PC-3 (cell line): ENCODE results near the gene ARL4A. TPM values are rescaled to one million over a fixed set of nuclear protein-coding genes. Genes with fewer than 3 reads are reported as not detected.
A peak's percentile ranks its signal among the peaks of the same experiment; 100 is the strongest.

Experiments used
- ATAC-seq: fragments of 200-7000 bp; cut with Tn5 transposase; 2 replicates; pipeline ENCODE4 v1.9.1; 2020; ENCODE audit warnings: mild to moderate bottlenecking, moderate library complexity
- BruUV-seq: library from RNA; stranded (reverse); fragments of 400-500 nt; replicated peaks from 2 replicates; lab custom pipeline; 2021; lab: Mats Ljungman, UMichigan
- CTCF ChIA-PET: fragments of 300-600 bp; sonication (Branson Sonifier 250); formaldehyde crosslinking; loops from one replicate; lab custom pipeline; 2022; ENCODE audit warnings: antibody characterized with exemption; lab: Charles Lee
- POLR2A ChIA-PET: fragments of 300-600 bp; sonication (Branson Sonifier 250); formaldehyde crosslinking; loops from one replicate; lab custom pipeline; 2022; ENCODE audit warnings: antibody characterized with exemption; ENCODE audit not compliant: unreplicated experiment; lab: Charles Lee
- DNase-seq: peaks from one replicate; pipeline ENCODE4 v3.0.0-alpha.2; 2015
- H2AFZ ChIP-seq: fragments of 300-600 bp; sonication (generic); 2 replicates; pipeline ENCODE4 v1.6.0; 2016; ENCODE audit warnings: antibody characterized with exemption, low read length
- H3F3A ChIP-seq: fragments of 300-600 bp; sonication (generic); one replicate; pipeline ENCODE4 v1.6.0; 2017; ENCODE audit warnings: antibody characterized with exemption, low read length, control low read depth, mild to moderate bottlenecking; ENCODE audit not compliant: unreplicated experiment
- H3K27ac ChIP-seq: fragments of 300-600 bp; sonication (generic); 2 replicates; pipeline ENCODE4 v1.5.1; 2016; ENCODE audit warnings: mild to moderate bottlenecking, low read length
- H3K27me3 ChIP-seq: fragments of 300-600 bp; sonication (generic); 2 replicates; pipeline ENCODE4 v1.6.1; 2016; ENCODE audit warnings: low read length, mixed read lengths
- H3K36me3 ChIP-seq: fragments of 300-600 bp; sonication (generic); 2 replicates; pipeline ENCODE4 v1.6.1; 2016; ENCODE audit warnings: low read depth, mixed run types, low read length, mixed read lengths
- H3K4me1 ChIP-seq: fragments of 300-600 bp; sonication (generic); 2 replicates; pipeline ENCODE4 v1.5.1; 2016; ENCODE audit warnings: low read length; ENCODE audit not compliant: insufficient read depth
- H3K4me2 ChIP-seq: fragments of 300-600 bp; sonication (generic); 2 replicates; pipeline ENCODE4 v1.6.0; 2016; ENCODE audit warnings: low read length
- H3K4me3 ChIP-seq: fragments of 300-600 bp; sonication (generic); 2 replicates; pipeline ENCODE4 v1.5.1; 2016; ENCODE audit warnings: mild to moderate bottlenecking, low read length, mixed read lengths
- H3K79me2 ChIP-seq: fragments of 300-600 bp; sonication (generic); 2 replicates; pipeline ENCODE4 v1.6.1; 2017; ENCODE audit warnings: low read length, mixed read lengths
- H3K9ac ChIP-seq: fragments of 300-600 bp; sonication (generic); 2 replicates; pipeline ENCODE4 v1.6.0; 2016; ENCODE audit warnings: mild to moderate bottlenecking, low read length
- H3K9me2 ChIP-seq: fragments of 300-600 bp; sonication (generic); replicated peaks from 2 replicates; pipeline ENCODE4 v1.6.1; 2016; ENCODE audit warnings: mixed run types, low read length, mixed read lengths
- H3K9me3 ChIP-seq: fragments of 300-600 bp; sonication (generic); 2 replicates; pipeline ENCODE4 v1.6.1; 2016; ENCODE audit warnings: low read length, mixed read lengths
- H4K20me1 ChIP-seq: fragments of 300-600 bp; sonication (generic); 2 replicates; pipeline ENCODE4 v1.6.1; 2016; ENCODE audit warnings: low read length, mixed read lengths
- CTCF ChIP-seq: fragments of 300-600 bp; sonication (generic); conservative IDR thresholded peaks from 2 replicates; pipeline ENCODE4 v1.5.1; 2017; ENCODE audit warnings: antibody characterized with exemption, low read depth, mild to moderate bottlenecking, low read length
- EZH2 ChIP-seq: fragments of 300-600 bp; sonication (generic); IDR thresholded peaks from one replicate; pipeline ENCODE4 v1.6.1; 2017; ENCODE audit warnings: antibody characterized with exemption, mild to moderate bottlenecking, low read length; ENCODE audit not compliant: unreplicated experiment
- EZH2phosphoT487 ChIP-seq: fragments of 300-600 bp; sonication (generic); IDR thresholded peaks from 2 replicates; pipeline ENCODE4 v1.6.1; 2018; ENCODE audit warnings: mild to moderate bottlenecking, antibody characterized with exemption, low read length, borderline replicate concordance
- intact Hi-C: fragments of 100-400 bp; cut with micrococcal nuclease; formaldehyde crosslinking; loops from 2 replicates; pipeline ENCODE4 v1.9.0; 2023
- total RNA-seq: library from RNA; depleted of rRNA; stranded (reverse); fragments of >200 nt; gene quantifications from 2 replicates; pipeline ENCODE4 v1.2.3, GENCODE V29; 2014

Gene ARL4A
- total RNA-seq, 1 experiment from 2014 or later: 23.7 TPM

DNA sequence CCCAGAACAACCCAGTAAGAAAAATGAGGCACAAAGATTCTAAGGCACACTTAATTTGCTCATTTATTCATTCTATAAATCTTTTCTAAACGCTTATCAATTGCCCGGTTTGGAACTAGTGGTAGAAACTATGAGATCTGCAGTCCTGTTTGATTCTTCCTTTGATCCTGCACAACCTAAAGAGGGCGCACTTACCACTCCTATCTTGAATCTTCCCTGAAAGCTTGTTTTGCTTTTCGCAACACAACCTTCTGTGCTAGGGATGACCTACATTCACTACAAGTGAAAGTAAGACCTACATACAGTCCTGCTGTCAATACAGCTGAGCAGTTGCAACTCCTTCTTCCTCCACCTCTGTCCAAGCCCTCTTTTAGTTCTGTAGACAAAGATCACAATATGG is 12.6 kb upstream of the ARL4A start:
- Histone ChIP-seq H3F3A (no peaks in the 10 kb centered on the region), H3K27me3 (no peaks in the 10 kb centered on the region), H3K4me3 (no peak overlapping the region), H3K9me3 (no peaks in the 10 kb centered on the region), H3K4me2 (no peak overlapping the region), H3K36me3 (no peaks in the 10 kb centered on the region), H3K9ac (no peak overlapping the region), H4K20me1 (no peaks in the 10 kb centered on the region), H2AFZ (no peak overlapping the region), H3K27ac (no peak overlapping the region), H3K4me1 (peaks cover 10% of the 10 kb centered on the region), H3K79me2 (no peaks in the 10 kb centered on the region), H3K9me2 (no peaks in the 10 kb centered on the region)
- intact Hi-C loops: no loop called here
- ChIA-PET POLR2A (no interaction called here), CTCF (no interaction called here)
- DNase-seq (peak; percentile 57), ATAC-seq (no peak)
- peak; percentile 70 for TF ChIP-seq CTCF
- no peak for TF ChIP-seq EZH2
- no peak for TF ChIP-seq EZH2phosphoT487
- no TSS peak for BruUV-seq

DNA sequence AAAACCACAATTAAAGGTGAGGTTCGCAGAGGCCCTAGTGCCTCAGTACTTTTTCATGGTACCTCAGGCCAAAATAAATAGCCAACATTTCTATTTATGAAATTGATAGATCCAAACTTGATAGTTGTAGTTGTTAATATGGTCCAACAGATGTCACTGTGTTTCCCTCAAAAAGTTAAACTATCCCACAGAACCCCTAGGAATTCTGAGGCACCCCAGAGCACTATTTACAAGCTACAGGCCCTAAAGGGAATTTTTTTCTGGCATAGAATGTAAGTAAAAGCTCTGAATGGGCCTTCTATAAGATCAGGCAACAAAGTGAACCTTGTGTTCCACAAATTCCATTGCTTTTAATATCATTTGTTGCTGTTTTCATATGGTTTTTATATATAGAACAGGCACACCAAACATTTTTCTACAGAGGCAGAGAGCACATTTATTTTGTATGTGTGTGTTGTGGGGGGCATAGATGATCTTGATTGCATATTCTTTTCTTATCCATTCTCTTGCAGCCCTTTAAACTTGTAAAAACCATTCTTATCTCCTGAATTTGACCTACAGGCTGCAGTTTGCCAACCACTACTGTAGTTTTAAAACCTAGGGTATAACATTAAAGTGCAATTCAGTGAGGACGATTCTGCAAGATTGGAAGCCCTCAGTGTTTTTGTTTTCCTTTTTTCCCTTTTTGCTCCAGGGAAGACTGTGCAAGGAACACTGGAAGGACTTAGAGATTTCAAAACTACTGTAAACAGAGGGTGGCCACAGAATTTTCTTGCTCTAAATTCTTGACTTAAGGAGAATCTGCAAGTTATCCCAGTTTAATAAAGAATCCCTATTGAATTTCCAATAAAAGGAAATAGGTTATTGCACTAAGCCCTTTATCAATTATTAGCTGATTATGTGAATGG is 3.5 kb upstream of the ARL4A start:
- H3K79me2 ChIP-seq: peaks cover 14% of the 10 kb centered on the region
- TF ChIP-seq CTCF (peak; percentile 62), EZH2phosphoT487 (no peak)
- no peak overlapping the region for H3K9ac ChIP-seq
- peaks cover 12% of the 10 kb centered on the region for H3K4me1 ChIP-seq
- no peaks in the 10 kb centered on the region for H3K36me3 ChIP-seq
- H3F3A ChIP-seq: no peaks in the 10 kb centered on the region
- no peak overlapping the region for H3K27ac ChIP-seq
- intact Hi-C loops: loop anchor here (1.0 to 2.0 kb wide), 2 partner anchors 45 to 159 kb away; no protein-coding TSS in a partner anchor
- H3K4me2 ChIP-seq: no peak overlapping the region
- peak; percentile 18 for DNase-seq
- H4K20me1 ChIP-seq: peaks cover 6% of the 10 kb centered on the region
- H3K4me3 ChIP-seq: no peak overlapping the region
- POLR2A ChIA-PET: no interaction called here
- BruUV-seq: no TSS peak
- no peak for ATAC-seq
- H3K9me3 ChIP-seq: no peaks in the 10 kb centered on the region
- H3K9me2 ChIP-seq: no peaks in the 10 kb centered on the region
- CTCF ChIA-PET: no interaction called here
- no peaks in the 10 kb centered on the region for H3K27me3 ChIP-seq
- no peak overlapping the region for H2AFZ ChIP-seq

GRCh38 chr7:12684733-12685132 is 2.7 kb upstream of the ARL4A start:
- ATAC-seq: no peak
- H2AFZ ChIP-seq: no peak overlapping the region
- H3K9me3 ChIP-seq: no peaks in the 10 kb centered on the region
- H3F3A ChIP-seq: no peaks in the 10 kb centered on the region
- H3K27me3 ChIP-seq: no peaks in the 10 kb centered on the region
- no peak overlapping the region for H3K4me3 ChIP-seq
- DNase-seq: no peak
- ChIA-PET POLR2A (no interaction called here), CTCF (no interaction called here)
- H3K9ac ChIP-seq: no peak overlapping the region
- intact Hi-C loops: loop anchor here (1.0 to 5.0 kb wide), 3 partner anchors 495 to 579 kb away; no protein-coding TSS in a partner anchor
- no peaks in the 10 kb centered on the region for H3K9me2 ChIP-seq
- TF ChIP-seq EZH2phosphoT487 (no peak), CTCF (no peak), EZH2 (no peak)
- BruUV-seq: no TSS peak
- H3K79me2 ChIP-seq: peaks cover 22% of the 10 kb centered on the region
- H3K27ac ChIP-seq: no peak overlapping the region
- peaks cover 14% of the 10 kb centered on the region for H4K20me1 ChIP-seq
- H3K4me2 ChIP-seq: no peak overlapping the region
- H3K36me3 ChIP-seq: no peaks in the 10 kb centered on the region
- peaks cover 20% of the 10 kb centered on the region for H3K4me1 ChIP-seq
